ACC112 (cell line): ENCODE data around the gene NCF4.

Experiments
- H2AFZ ChIP-seq: fragments of 200-600 bp; sonication (generic); one replicate; pipeline ENCODE4 v1.6.0; 2017; ENCODE audit warnings: antibody characterized with exemption, low read length; ENCODE audit not compliant: unreplicated experiment
- H3K27ac ChIP-seq: fragments of 200-600 bp; sonication (generic); 2 replicates; pipeline ENCODE4 v1.5.1; 2014; ENCODE audit warnings: low read depth, mild to moderate bottlenecking, antibody characterized with exemption, low read length, moderate library complexity
- H3K27me3 ChIP-seq: fragments of 200-600 bp; sonication (generic); 2 replicates; pipeline ENCODE4 v1.6.1; 2014; ENCODE audit warnings: mild to moderate bottlenecking, antibody characterized with exemption, low read length, moderate library complexity, mixed read lengths; ENCODE audit not compliant: insufficient read depth
- H3K36me3 ChIP-seq: fragments of 200-600 bp; sonication (generic); 2 replicates; pipeline ENCODE4 v1.6.1; 2016; ENCODE audit warnings: mild to moderate bottlenecking, antibody characterized with exemption, low read length, moderate library complexity, mixed read lengths; ENCODE audit not compliant: insufficient read depth
- H3K4me1 ChIP-seq: fragments of 200-600 bp; sonication (generic); one replicate; pipeline ENCODE4 v1.6.1; 2016; ENCODE audit warnings: low read length, mixed read lengths; ENCODE audit not compliant: insufficient read depth, unreplicated experiment, control insufficient read depth
- H3K4me3 ChIP-seq: fragments of 200-600 bp; sonication (generic); 2 replicates; pipeline ENCODE4 v1.5.1; 2014; ENCODE audit warnings: mild to moderate bottlenecking, low read depth, low read length
- H3K79me2 ChIP-seq: fragments of 200-600 bp; sonication (generic); one replicate; pipeline ENCODE4 v1.6.0; 2016; ENCODE audit warnings: low read length; ENCODE audit not compliant: control insufficient read depth, unreplicated experiment, insufficient read depth

Gene NCF4

DNA sequence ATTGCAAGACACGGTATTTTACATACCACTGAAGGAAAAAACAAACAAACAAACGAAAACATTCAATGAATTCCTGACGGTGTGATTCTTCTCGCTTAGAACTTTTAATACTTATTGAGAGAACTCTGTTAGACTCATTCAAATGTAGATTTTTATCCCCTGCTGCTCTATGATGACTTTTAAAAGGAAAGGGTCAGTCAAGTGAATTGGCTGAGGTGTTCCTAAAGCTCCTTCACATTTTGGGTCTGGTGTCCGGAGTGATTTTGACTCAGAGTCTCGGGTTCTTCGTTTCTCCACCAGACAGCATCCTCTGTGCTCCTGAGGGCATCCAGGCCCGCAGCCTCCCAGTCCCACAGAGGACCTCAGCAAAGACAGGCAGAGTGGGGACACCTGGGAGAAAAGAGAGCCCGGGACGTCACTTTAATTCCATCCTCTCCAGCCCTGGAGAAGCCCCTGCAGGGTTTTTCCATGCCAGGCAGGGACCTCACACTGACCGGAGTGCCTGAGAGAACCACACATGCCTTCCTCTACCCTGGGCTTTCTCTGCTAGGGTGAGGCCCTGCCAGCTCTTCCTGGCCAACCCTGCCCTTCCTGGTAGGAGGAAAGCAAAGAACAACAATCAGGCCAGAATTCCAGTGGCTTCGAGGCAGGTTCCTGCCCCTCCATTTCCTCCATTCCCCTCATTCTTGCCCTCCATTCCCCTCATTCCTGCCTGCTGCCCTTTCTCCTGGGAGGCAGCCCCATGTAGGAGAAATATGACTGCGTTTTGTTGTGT lies 51.3 kb downstream of the NCF4 start:
- Histone ChIP-seq H2AFZ (no peak overlapping the region), H3K27ac (no peak overlapping the region), H3K27me3 (peaks cover 37% of the 10 kb centered on the region), H3K4me3 (no peak overlapping the region), H3K79me2 (no peaks in the 10 kb centered on the region), H3K4me1 (no peaks in the 10 kb centered on the region), H3K36me3 (no peaks in the 10 kb centered on the region)

DNA sequence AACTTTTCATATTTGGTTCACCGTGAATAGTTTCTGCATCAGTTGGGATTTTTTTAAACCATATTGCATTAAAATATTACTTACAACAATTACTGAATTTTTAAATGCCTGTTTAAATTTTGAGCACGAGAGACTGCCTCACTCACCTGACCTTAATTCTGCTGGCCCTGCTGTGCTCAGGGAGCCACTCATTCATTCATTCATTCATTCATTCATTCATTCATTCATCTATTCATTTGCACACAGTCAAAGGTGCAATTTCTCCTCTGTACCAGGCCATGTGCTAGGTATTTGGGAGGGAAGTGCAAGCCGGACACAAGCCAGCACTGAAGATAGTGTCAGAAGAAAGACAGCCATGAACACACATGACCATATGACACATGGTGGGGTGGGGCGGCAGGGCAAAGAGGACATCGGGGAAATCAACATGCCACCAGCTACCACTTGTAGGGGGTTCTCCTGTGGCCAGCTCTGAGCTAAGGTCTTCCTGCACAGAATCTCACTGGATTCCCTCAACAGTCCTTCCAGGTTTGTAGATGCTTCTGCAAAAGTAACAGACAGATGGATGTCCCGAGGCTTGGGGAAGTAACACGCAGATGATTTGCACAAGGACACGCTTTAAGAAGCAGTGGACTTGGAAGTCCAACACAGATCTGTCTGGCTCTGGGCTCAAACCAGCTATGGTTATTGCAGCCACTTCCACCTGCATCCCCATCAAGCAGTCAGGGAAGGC lies 52.1 kb downstream of the NCF4 start:
- H3K27me3 ChIP-seq: peaks cover 38% of the 10 kb centered on the region
- H3K79me2 ChIP-seq: no peaks in the 10 kb centered on the region
- no peaks in the 10 kb centered on the region for H3K36me3 ChIP-seq
- H2AFZ ChIP-seq: no peak overlapping the region
- no peaks in the 10 kb centered on the region for H3K4me1 ChIP-seq
- H3K4me3 ChIP-seq: no peak overlapping the region
- no peak overlapping the region for H3K27ac ChIP-seq

DNA sequence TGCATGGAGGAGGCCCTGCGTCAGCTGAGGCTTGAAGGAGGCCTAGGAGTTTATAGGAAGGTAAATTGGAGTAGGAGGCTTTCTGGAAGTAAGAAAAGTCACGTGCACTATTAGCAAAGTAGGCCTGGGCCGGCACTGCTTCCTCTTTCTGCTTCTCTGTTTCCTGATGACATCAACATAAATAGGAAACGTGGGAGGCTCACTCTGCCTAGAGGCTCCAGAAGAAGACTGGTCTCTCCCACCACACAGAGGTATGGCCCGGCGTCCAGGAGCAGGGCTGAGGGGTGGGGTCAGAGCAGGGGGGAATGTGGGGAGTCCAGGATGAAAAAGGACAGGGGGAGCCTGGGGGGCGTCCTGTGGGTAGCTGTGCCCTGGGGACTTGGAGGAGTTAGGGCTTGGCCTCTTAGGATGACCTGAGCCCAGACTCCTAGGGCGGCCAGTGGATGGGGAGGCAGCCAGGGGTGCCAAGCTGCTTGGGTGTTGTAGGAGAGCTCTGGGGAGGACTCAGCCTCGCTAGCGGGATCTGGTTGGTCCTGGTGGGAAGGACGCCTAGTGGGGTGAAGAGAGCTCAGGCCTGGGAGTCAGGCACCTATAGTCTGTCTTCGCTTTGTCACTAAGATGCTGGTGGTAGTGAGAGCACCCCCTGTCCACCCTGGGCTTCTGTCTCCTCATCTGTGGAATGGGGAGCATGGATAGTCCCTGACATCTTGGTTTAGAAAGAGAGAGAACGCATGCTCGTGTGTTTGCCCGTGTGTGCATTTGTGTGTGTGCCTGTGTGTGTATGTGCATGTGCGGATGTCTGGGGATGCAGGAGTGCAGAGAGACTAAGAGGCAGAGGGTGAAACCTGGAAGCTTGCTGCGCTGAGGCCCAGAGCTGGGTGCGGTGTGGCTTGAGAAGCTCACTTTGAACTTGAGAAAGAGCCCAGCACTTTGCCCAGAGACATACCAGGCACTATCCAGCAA lies 52.9 kb downstream of the NCF4 start, which contains the start of gene CSF2RB:
CSF2RB (plus strand) TSS at position 202 of the 963 bp plus-strand sequence. CDS start 8,580 bp downstream, outside the sequence.
- no peaks in the 10 kb centered on the region for H3K4me1 ChIP-seq
- no peaks in the 10 kb centered on the region for H3K79me2 ChIP-seq
- H3K27ac ChIP-seq: no peak within 1 kb of the TSS
- H3K4me3 ChIP-seq: no peak within 1 kb of the TSS
- H3K36me3 ChIP-seq: no peaks in the 10 kb centered on the region
- no peak within 1 kb of the TSS for H2AFZ ChIP-seq
- peaks cover 39% of the 10 kb centered on the region for H3K27me3 ChIP-seq

DNA sequence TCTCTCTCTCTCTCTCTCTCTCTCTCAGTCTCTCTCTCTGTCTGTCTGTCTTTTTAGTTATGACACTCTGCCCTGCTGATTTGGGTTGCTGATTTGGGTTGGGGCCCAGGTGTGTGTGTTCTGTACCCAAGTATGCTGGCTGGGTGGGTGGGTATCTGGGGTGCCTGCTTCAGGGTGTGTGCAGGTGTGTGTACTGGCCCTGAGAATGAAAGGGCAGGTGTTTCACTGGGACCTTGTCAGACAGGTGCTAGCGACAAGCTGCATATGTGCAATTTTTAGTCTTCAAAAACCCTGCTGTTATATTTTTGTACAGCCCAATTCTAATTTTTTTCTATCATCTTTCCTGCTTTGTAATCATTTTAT lies 53.6 kb downstream of the NCF4 start:
- H3K4me1 ChIP-seq: no peaks in the 10 kb centered on the region
- H2AFZ ChIP-seq: no peak overlapping the region
- no peaks in the 10 kb centered on the region for H3K36me3 ChIP-seq
- no peak overlapping the region for H3K4me3 ChIP-seq
- H3K79me2 ChIP-seq: no peaks in the 10 kb centered on the region
- peaks cover 42% of the 10 kb centered on the region for H3K27me3 ChIP-seq
- H3K27ac ChIP-seq: no peak overlapping the region

DNA sequence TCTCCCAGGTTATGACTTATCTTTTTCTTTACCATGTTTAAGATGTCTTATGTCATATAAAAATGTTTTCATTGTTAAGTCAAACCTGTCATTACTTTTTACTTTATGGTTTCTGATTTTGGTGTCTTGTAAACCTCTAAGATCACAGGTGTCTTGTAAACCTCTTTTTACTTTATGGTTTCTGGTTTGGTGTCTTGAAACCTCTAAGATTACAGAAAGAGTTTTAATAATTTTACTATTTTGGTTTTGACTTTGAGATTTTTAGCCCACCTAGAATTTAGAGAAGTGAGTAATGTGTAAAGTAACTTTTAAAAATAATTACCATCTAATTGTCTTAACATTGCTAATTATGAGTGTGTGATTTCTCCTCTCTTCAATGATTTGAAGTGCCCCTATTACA lies 55.2 kb downstream of the NCF4 start:
- no peak overlapping the region for H2AFZ ChIP-seq
- H3K36me3 ChIP-seq: no peaks in the 10 kb centered on the region
- H3K79me2 ChIP-seq: no peaks in the 10 kb centered on the region
- no peak overlapping the region for H3K27ac ChIP-seq
- H3K4me1 ChIP-seq: no peaks in the 10 kb centered on the region
- H3K4me3 ChIP-seq: no peak overlapping the region
- peaks cover 33% of the 10 kb centered on the region for H3K27me3 ChIP-seq

DNA sequence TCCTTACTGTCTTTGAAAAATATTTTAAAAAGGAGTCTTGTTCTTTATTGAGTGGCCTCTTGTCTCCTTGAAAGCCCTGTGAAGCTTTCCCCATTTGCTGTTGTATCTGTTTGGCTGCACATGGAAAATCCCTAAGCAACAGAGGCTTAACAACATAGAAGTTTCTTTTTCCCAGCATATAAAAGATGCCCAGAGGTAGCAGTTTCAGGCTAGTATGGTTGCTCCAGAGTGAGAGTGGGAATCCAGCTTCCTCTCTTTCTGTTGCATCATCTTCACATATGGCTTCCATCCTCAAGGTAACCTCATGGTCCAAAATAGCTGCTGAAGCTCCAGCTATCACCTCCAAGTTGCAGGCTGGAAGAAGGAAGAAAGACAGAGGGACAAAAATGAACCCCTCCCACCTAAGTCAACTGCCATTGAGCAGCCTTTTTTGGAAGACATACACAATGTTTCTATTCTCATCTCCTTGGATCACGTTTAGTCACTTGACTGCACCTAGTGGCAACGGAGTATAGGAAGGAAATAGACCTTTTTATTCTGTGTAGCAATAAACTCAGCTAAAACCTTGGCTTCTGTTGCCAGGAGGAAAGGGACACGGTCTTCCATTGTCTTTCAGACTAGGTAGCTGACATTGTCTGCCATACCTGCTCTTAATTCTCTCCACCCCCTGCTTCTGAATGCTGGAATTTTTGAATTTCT lies 57.9 kb downstream of the NCF4 start:
- Histone ChIP-seq H3K4me3 (no peak overlapping the region), H3K36me3 (no peaks in the 10 kb centered on the region), H2AFZ (no peak overlapping the region), H3K4me1 (no peaks in the 10 kb centered on the region), H3K27ac (no peak overlapping the region), H3K79me2 (no peaks in the 10 kb centered on the region), H3K27me3 (peaks cover 20% of the 10 kb centered on the region)

DNA sequence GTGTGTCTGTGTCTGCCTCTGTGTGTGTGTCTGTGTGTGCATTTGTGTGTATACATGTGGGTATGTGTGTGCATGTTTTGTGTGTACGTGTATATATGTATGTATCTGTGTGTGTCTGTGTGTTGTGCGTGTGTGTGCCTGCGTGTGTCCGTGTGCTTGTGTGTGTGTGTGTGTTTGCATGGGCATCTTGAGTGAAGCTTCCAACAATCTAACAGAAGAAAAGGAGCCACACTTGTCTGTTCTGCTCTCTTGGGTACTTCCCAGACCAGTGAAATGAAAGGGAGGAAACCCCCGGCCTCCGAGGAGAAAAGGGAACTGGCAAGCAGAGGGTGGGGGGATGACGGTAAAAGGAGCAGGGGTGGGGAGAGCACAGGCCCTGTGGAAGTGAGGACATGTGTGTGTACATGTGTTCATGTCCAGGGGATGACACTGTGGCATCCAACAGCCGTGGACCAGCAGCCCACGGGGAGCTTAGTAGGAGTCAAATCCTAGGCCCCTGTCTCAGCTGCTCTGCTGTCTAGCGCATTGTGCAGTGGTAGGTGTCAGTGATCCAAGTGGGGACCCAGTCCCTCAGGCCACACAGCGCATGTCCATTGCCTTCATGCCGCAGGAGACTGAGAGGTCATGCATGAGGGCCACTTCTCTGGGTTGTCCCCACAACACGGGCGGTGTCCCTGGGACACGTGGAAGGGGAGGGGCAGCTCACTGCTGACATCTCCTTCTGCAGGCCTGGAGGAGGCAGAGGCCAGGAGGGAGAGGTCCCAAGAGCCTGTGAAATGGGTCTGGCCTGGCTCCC lies 60.7 kb downstream of the NCF4 start:
- Histone ChIP-seq H3K79me2 (no peaks in the 10 kb centered on the region), H3K27ac (no peak overlapping the region), H3K4me1 (no peaks in the 10 kb centered on the region)

DNA sequence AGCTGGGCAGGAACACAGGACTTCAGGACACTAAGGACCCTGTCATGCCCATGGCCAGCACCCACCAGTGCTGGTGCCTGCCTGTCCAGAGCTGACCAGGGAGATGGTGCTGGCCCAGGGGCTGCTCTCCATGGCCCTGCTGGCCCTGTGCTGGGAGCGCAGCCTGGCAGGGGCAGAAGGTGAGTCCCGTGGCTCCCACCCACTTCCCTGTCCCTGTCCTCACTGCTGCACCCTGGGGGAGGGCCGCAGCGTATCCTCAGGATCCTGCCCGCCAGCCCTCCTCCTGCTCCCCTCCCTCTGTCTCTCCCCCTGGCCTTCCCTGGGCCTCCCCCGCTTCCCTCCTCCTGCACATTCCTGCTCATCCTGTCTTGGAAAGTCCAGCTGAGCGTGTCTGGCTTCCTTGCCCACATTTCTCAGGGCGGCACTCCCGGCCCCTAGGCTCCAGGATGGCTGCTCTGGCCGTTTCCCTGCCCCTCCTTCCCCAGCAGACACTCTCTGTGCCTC lies 61.4 kb downstream of the NCF4 start:
- Histone ChIP-seq H3K79me2 (no peaks in the 10 kb centered on the region), H3K27ac (no peak overlapping the region)

More for the DNA sequence above, 60.7 kb downstream of the NCF4 start:
- Histone ChIP-seq H3K4me3 (no peak overlapping the region), H2AFZ (no peak overlapping the region), H3K27me3 (peaks cover 16% of the 10 kb centered on the region), H3K36me3 (no peaks in the 10 kb centered on the region)

DNA sequence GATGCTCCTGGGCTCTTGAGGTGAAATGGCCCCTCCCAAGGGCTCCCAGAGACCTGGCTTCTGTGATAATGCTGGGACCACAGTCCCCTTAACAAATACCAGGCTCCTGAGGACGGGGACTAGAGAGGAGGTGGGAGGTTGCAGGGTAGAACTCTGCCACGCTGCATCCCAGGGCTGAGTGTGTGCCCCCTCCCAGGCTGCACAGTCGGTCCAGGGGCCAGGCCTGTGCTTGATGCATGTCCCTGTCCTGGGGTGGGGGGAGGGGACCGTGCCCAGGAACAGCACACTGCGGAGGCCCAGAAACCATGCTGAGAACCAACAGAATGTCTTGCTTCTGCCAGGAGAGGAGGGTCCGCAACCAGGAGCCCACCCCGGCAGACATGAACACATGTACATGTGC lies 61.9 kb downstream of the NCF4 start:
- Histone ChIP-seq H2AFZ (no peak overlapping the region), H3K79me2 (no peaks in the 10 kb centered on the region), H3K27ac (no peak overlapping the region), H3K27me3 (peaks cover 12% of the 10 kb centered on the region), H3K4me3 (no peak overlapping the region), H3K36me3 (no peaks in the 10 kb centered on the region), H3K4me1 (no peaks in the 10 kb centered on the region)

More for the DNA sequence above, 61.4 kb downstream of the NCF4 start:
- Histone ChIP-seq H3K36me3 (no peaks in the 10 kb centered on the region), H2AFZ (no peak overlapping the region), H3K27me3 (peaks cover 9% of the 10 kb centered on the region), H3K4me3 (no peak overlapping the region), H3K4me1 (no peaks in the 10 kb centered on the region)
